GF-D8 (cell line): ENCODE data around the gene STARD9.
"Not testable (repeated sequence)": the region's sequence is repeated elsewhere in the genome, so short reads cannot be mapped to it uniquely, and the experiment has no call there.

ENCODE experiments used
- DNase-seq: peaks from one replicate; lab custom pipeline; 2025; lab: John Stamatoyannopoulos, UW

The STARD9 gene

GRCh38 chr15:42729409-42729808 lies 154.0 kb downstream of the STARD9 start:
- DNase-seq: no peak

- DNase-seq: no peak
Measured at GRCh38 chr15:42730135-42730534, 154.7 kb downstream of the STARD9 start.

- DNase-seq: no peak
Measured at GRCh38 chr15:42730536-42730935, 155.1 kb downstream of the STARD9 start.

GRCh38 chr15:42731461-42731860 lies 156.1 kb downstream of the STARD9 start:
- DNase-seq: no peak

- no peak for DNase-seq
Measured at GRCh38 chr15:42732095-42732827, 156.9 kb downstream of the STARD9 start.

- no peak for DNase-seq
Measured at GRCh38 chr15:42733027-42733426, 157.6 kb downstream of the STARD9 start.

GRCh38 chr15:42734076-42734672 lies 158.8 kb downstream of the STARD9 start:
- DNase-seq: no peak

GRCh38 chr15:42735382-42736165 lies 160.2 kb downstream of the STARD9 start:
- DNase-seq: no peak

- DNase-seq: no peak
Measured at GRCh38 chr15:42736178-42736792, 160.9 kb downstream of the STARD9 start.

GRCh38 chr15:42736793-42737528 lies 161.6 kb downstream of the STARD9 start, which contains the start of gene CDAN1:
Gene CDAN1 (minus strand): TSS chr15:42737128. CDS start chr15:42737102, 26 bp downstream.
- DNase-seq: peak; percentile 9

GRCh38 chr15:42737529-42738328 lies 162.3 kb downstream of the STARD9 start:
- DNase-seq: no peak

GRCh38 chr15:42741710-42742109 lies 166.3 kb downstream of the STARD9 start:
- no peak for DNase-seq

- no peak for DNase-seq
Measured at GRCh38 chr15:42742149-42742548, 166.7 kb downstream of the STARD9 start.

GRCh38 chr15:42744195-42744594 lies 168.8 kb downstream of the STARD9 start:
- DNase-seq: no peak

- DNase-seq: no peak
Measured at GRCh38 chr15:42749266-42749665, 173.9 kb downstream of the STARD9 start.

- no peak for DNase-seq
Measured at GRCh38 chr15:42750306-42750705, 174.9 kb downstream of the STARD9 start.

GRCh38 chr15:42759093-42759492 lies 183.7 kb downstream of the STARD9 start:
- DNase-seq: no peak

- no peak for DNase-seq
Measured at GRCh38 chr15:42760759-42761158, 185.4 kb downstream of the STARD9 start.

- DNase-seq: not testable (repeated sequence)
Measured at GRCh38 chr15:42761813-42762212, 186.4 kb downstream of the STARD9 start.

- not testable (repeated sequence) for DNase-seq
Measured at GRCh38 chr15:42764154-42764731, 188.8 kb downstream of the STARD9 start.
